ENCODE measurements around the gene EPS15. TPM values are rescaled to one million over a fixed set of nuclear protein-coding genes. Genes with fewer than 3 reads are reported as not detected.

EPS15 gene
- total and polyA plus RNA-seq, 2 experiments from 2014 or later, result 31.0 to 76.5 TPM

GRCh38 chr1:51524817-51525216 lies 5.8 kb upstream of the EPS15 start:
- Histone ChIP-seq H2AFZ (no peak overlapping the region), H3K4me3 (no peak overlapping the region), H3K27me3 (ENCODE audit: insufficient read depth) (no peaks in the 10 kb centered on the region), H3K9me2 (ENCODE audit: insufficient read depth) (no peaks in the 10 kb centered on the region), H3K4me2 (no peak overlapping the region), H3K27ac (ENCODE audit: low read depth) (no peak overlapping the region), H3K79me2 (replicated peaks; ENCODE audit: insufficient read depth) (no peaks in the 10 kb centered on the region), H3F3A (replicated peaks; ENCODE audit: low read depth) (no peaks in the 10 kb centered on the region), H4K20me1 (replicated peaks; ENCODE audit: insufficient read depth) (no peaks in the 10 kb centered on the region), H3K36me3 (ENCODE audit: insufficient read depth) (no peaks in the 10 kb centered on the region), H3K4me1 (ENCODE audit: insufficient read depth) (no peaks in the 10 kb centered on the region)
- DNase-seq (ENCODE audit: low spot score) (no peak), ATAC-seq (no peak)
- Mint-ChIP-seq H3K4me3 (no peak overlapping the region), H3K27ac (no peak overlapping the region), H3K9me3 (no peaks in the 10 kb centered on the region), H3K27me3 (ENCODE audit: insufficient read depth, low read depth, poor library complexity) (no peaks in the 10 kb centered on the region), H3K36me3 (ENCODE audit: low read depth) (no peaks in the 10 kb centered on the region; the same call in 2 of the 3 replicates), H3K4me1 (peaks cover 5% of the 10 kb centered on the region)
- no peak for TF ChIP-seq ZNF331 (CRISPR knock-in tag; IDR thresholded peaks at IDR 0.05; ENCODE audit: low read depth)
- TF ChIP-seq NANOG (IDR thresholded peaks at IDR 0.05; ENCODE audit: borderline replicate concordance), result no peak
- TF ChIP-seq JUNB (IDR thresholded peaks at IDR 0.05; ENCODE audit: unreplicated experiment), result no peak
- no peak for TF ChIP-seq REST (IDR thresholded peaks at IDR 0.05; ENCODE audit: unreplicated experiment)
- TF ChIP-seq EZH2phosphoT487 (IDR thresholded peaks at IDR 0.05; ENCODE audit: unreplicated experiment), result no peak
- no peak for TF ChIP-seq CTCF (conservative IDR thresholded peaks at IDR 0.05; ENCODE audit: low read depth in 2 of 2)
- TF ChIP-seq EZH2 (IDR thresholded peaks at IDR 0.05; ENCODE audit: low read depth, unreplicated experiment), result no peak
- TF ChIP-seq STAT1 (IDR thresholded peaks at IDR 0.05; ENCODE audit: unreplicated experiment), result no peak
- TF ChIP-seq CREB1 (CRISPR knock-in tag; IDR thresholded peaks at IDR 0.05; ENCODE audit: low read depth), result no peak
- no peak for TF ChIP-seq ZNF114 (CRISPR knock-in tag; IDR thresholded peaks at IDR 0.05)
- TF ChIP-seq ETS1 (IDR thresholded peaks at IDR 0.05), result no peak
- no peak for TF ChIP-seq POLR2AphosphoS5 (IDR thresholded peaks at IDR 0.05; ENCODE audit: low read depth)
